HG03175 (cell line): ENCODE results near the gene CCDC127.
A peak's percentile ranks its signal among the peaks of the same experiment; 100 is the strongest.

Source experiments
- ATAC-seq: cut with Tn5 transposase; IDR thresholded peaks from one replicate; pipeline ENCODE4 v1.9.1; 2021; ENCODE audit warnings: mild to moderate bottlenecking, moderate library complexity; ENCODE audit not compliant: unreplicated experiment

CCDC127 gene

GRCh38 chr5:191036-191948 lies 26.7 kb downstream of the CCDC127 start, which contains the start of gene LRRC14B:
TSS of gene LRRC14B (plus strand) at chr5:191495. CDS start at chr5:191539, 44 bp downstream.
- ATAC-seq = no peak

GRCh38 chr5:190366-191035 lies 27.5 kb downstream of the CCDC127 start:
- ATAC-seq = no peak

GRCh38 chr5:189976-190365 lies 28.0 kb downstream of the CCDC127 start:
- no peak for ATAC-seq

GRCh38 chr5:189486-189885 lies 28.5 kb downstream of the CCDC127 start:
- ATAC-seq = no peak

GRCh38 chr5:188488-189481 lies 29.2 kb downstream of the CCDC127 start:
- ATAC-seq = peak; percentile 87

- no peak for ATAC-seq
These were observed 30.1 kb downstream of the CCDC127 start for GRCh38 chr5:187617-188451.

GRCh38 chr5:187042-187431 lies 30.9 kb downstream of the CCDC127 start:
- no peak for ATAC-seq

GRCh38 chr5:186091-187041 lies 31.6 kb downstream of the CCDC127 start:
- ATAC-seq = no peak

GRCh38 chr5:185095-186070 lies 32.6 kb downstream of the CCDC127 start:
- no peak for ATAC-seq

- ATAC-seq = no peak
These were observed 33.5 kb downstream of the CCDC127 start for GRCh38 chr5:184471-184870.

- no peak for ATAC-seq
These were observed 35.8 kb downstream of the CCDC127 start for GRCh38 chr5:182126-182525.

- ATAC-seq = no peak
These were observed 36.4 kb downstream of the CCDC127 start for GRCh38 chr5:181566-181965.

GRCh38 chr5:181160-181559 lies 36.8 kb downstream of the CCDC127 start:
- no peak for ATAC-seq

GRCh38 chr5:180286-180918 lies 37.6 kb downstream of the CCDC127 start:
- ATAC-seq = no peak

GRCh38 chr5:179401-179800 lies 38.6 kb downstream of the CCDC127 start:
- no peak for ATAC-seq

GRCh38 chr5:178110-178509 lies 39.8 kb downstream of the CCDC127 start:
- ATAC-seq = no peak

GRCh38 chr5:176296-176823 lies 41.6 kb downstream of the CCDC127 start:
- no peak for ATAC-seq
